GM23338 (cell line): ENCODE data around the gene RMI2.

Experiments used
- CREB1 ChIP-seq: fragments of 250-450 bp; sonication (Bioruptor Pico); IDR thresholded peaks from 2 replicates; pipeline ENCODE4 v1.5.0; 2020; ENCODE audit warnings: low read depth, mild to moderate bottlenecking, moderate library complexity
- CTCF ChIP-seq, 2 experiments: fragments of 200-600 bp in 1 of 2; sonication (generic) in 1 of 2; conservative IDR thresholded peaks; 2 replicates each; pipeline versions ENCODE4 v1.5.1 to v1.6.1; 2016 to 2017; ENCODE audit warnings: antibody characterized with exemption in 2 of 2, low read depth in 2 of 2, mild to moderate bottlenecking in 2 of 2, moderate library complexity in 1 of 2
- EZH2 ChIP-seq: fragments of 200-600 bp; sonication (generic); IDR thresholded peaks from one replicate; pipeline ENCODE4 v1.8.0; 2017; ENCODE audit warnings: antibody characterized with exemption, mild to moderate bottlenecking, low read depth; ENCODE audit not compliant: unreplicated experiment
- EZH2phosphoT487 ChIP-seq: fragments of 200-600 bp; sonication (generic); IDR thresholded peaks from one replicate; pipeline ENCODE4 v1.8.1; 2018; ENCODE audit warnings: antibody characterized with exemption; ENCODE audit not compliant: unreplicated experiment
- JUNB ChIP-seq: IDR thresholded peaks from one replicate; pipeline ENCODE4 v1.6.1; 2016; ENCODE audit warnings: antibody characterized with exemption; ENCODE audit not compliant: unreplicated experiment
- NANOG ChIP-seq: IDR thresholded peaks from 2 replicates; pipeline ENCODE4 v1.6.1; 2016; ENCODE audit warnings: antibody characterized with exemption, borderline replicate concordance
- POLR2AphosphoS5 ChIP-seq: IDR thresholded peaks from 2 replicates; pipeline ENCODE4 v1.6.1; 2016; ENCODE audit warnings: antibody characterized with exemption, low read depth
- REST ChIP-seq: IDR thresholded peaks from one replicate; pipeline ENCODE4 v1.6.1; 2018; ENCODE audit warnings: antibody characterized with exemption; ENCODE audit not compliant: unreplicated experiment
- STAT1 ChIP-seq: IDR thresholded peaks from one replicate; pipeline ENCODE4 v1.6.1; 2016; ENCODE audit warnings: antibody characterized with exemption; ENCODE audit not compliant: unreplicated experiment
- ZNF114 ChIP-seq: fragments of 250-450 bp; sonication (Bioruptor Pico); IDR thresholded peaks from 2 replicates; pipeline ENCODE4 v1.5.0; 2020; ENCODE audit warnings: mild to moderate bottlenecking, moderate library complexity
- ZNF331 ChIP-seq: fragments of 250-450 bp; sonication (Bioruptor Pico); IDR thresholded peaks from 2 replicates; pipeline ENCODE4 v1.5.0; 2020; ENCODE audit warnings: low read depth, mild to moderate bottlenecking, moderate library complexity
- TF ChIP-seq, protein P1 (sequence below): IDR thresholded peaks from 2 replicates; pipeline ENCODE4 v1.6.1; 2016; ENCODE audit warnings: antibody characterized with exemption
- TF ChIP-seq, protein P2 (sequence below): fragments of 250-450 bp; sonication (Bioruptor Pico); IDR thresholded peaks from 2 replicates; pipeline ENCODE4 v1.5.0; 2020; ENCODE audit warnings: mild to moderate bottlenecking, moderate library complexity

GRCh38 chr16:11349599-11350276 lies 4.5 kb downstream of the RMI2 start:
- TF ChIP-seq CTCF (conservative IDR thresholded peaks at IDR 0.05; ENCODE audit: low read depth in 2 of 2) (no peak), CREB1 (no peak), POLR2AphosphoS5 (no peak), REST (no peak), EZH2 (no peak), NANOG (no peak), JUNB (no peak), EZH2phosphoT487 (no peak), ZNF114 (CRISPR knock-in tag) (no peak), ZNF331 (CRISPR knock-in tag) (no peak), STAT1 (no peak)
- TF ChIP-seq, protein P1, sequence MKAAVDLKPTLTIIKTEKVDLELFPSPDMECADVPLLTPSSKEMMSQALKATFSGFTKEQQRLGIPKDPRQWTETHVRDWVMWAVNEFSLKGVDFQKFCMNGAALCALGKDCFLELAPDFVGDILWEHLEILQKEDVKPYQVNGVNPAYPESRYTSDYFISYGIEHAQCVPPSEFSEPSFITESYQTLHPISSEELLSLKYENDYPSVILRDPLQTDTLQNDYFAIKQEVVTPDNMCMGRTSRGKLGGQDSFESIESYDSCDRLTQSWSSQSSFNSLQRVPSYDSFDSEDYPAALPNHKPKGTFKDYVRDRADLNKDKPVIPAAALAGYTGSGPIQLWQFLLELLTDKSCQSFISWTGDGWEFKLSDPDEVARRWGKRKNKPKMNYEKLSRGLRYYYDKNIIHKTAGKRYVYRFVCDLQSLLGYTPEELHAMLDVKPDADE, result no peak
- TF ChIP-seq, protein P2, sequence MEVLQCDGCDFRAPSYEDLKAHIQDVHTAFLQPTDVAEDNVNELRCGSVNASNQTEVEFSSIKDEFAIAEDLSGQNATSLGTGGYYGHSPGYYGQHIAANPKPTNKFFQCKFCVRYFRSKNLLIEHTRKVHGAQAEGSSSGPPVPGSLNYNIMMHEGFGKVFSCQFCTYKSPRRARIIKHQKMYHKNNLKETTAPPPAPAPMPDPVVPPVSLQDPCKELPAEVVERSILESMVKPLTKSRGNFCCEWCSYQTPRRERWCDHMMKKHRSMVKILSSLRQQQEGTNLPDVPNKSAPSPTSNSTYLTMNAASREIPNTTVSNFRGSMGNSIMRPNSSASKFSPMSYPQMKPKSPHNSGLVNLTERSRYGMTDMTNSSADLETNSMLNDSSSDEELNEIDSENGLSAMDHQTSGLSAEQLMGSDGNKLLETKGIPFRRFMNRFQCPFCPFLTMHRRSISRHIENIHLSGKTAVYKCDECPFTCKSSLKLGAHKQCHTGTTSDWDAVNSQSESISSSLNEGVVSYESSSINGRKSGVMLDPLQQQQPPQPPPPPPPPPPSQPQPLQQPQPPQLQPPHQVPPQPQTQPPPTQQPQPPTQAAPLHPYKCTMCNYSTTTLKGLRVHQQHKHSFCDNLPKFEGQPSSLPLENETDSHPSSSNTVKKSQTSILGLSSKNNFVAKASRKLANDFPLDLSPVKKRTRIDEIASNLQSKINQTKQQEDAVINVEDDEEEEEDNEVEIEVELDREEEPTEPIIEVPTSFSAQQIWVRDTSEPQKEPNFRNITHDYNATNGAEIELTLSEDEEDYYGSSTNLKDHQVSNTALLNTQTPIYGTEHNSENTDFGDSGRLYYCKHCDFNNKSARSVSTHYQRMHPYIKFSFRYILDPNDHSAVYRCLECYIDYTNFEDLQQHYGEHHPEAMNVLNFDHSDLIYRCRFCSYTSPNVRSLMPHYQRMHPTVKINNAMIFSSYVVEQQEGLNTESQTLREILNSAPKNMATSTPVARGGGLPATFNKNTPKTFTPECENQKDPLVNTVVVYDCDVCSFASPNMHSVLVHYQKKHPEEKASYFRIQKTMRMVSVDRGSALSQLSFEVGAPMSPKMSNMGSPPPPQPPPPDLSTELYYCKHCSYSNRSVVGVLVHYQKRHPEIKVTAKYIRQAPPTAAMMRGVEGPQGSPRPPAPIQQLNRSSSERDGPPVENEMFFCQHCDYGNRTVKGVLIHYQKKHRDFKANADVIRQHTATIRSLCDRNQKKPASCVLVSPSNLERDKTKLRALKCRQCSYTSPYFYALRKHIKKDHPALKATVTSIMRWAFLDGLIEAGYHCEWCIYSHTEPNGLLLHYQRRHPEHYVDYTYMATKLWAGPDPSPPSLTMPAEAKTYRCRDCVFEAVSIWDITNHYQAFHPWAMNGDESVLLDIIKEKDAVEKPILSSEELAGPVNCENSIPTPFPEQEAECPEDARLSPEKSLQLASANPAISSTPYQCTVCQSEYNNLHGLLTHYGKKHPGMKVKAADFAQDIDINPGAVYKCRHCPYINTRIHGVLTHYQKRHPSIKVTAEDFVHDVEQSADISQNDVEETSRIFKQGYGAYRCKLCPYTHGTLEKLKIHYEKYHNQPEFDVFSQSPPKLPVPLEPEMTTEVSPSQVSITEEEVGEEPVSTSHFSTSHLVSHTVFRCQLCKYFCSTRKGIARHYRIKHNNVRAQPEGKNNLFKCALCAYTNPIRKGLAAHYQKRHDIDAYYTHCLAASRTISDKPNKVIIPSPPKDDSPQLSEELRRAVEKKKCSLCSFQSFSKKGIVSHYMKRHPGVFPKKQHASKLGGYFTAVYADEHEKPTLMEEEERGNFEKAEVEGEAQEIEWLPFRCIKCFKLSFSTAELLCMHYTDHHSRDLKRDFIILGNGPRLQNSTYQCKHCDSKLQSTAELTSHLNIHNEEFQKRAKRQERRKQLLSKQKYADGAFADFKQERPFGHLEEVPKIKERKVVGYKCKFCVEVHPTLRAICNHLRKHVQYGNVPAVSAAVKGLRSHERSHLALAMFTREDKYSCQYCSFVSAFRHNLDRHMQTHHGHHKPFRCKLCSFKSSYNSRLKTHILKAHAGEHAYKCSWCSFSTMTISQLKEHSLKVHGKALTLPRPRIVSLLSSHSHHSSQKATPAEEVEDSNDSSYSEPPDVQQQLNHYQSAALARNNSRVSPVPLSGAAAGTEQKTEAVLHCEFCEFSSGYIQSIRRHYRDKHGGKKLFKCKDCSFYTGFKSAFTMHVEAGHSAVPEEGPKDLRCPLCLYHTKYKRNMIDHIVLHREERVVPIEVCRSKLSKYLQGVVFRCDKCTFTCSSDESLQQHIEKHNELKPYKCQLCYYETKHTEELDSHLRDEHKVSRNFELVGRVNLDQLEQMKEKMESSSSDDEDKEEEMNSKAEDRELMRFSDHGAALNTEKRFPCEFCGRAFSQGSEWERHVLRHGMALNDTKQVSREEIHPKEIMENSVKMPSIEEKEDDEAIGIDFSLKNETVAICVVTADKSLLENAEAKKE (CRISPR knock-in tag), result no peak
